IMR-90 (cell line): ENCODE results near the gene OR2G2. TPM values are rescaled to one million over a fixed set of nuclear protein-coding genes. Genes with fewer than 3 reads are reported as not detected.

Experiments
- ATAC-seq: fragments of 200-7000 bp; cut with Tn5 transposase; 2 replicates; pipeline ENCODE4 v1.9.1; 2020; ENCODE audit warnings: low read depth, mild to moderate bottlenecking, moderate library complexity
- BruUV-seq: library from RNA; stranded (reverse); fragments of 400-500 nt; replicated peaks from 2 replicates; lab custom pipeline; 2021; lab: Mats Ljungman, UMichigan
- CTCF ChIA-PET: fragments of 300-600 bp; formaldehyde crosslinking; extraction: SDS; loops from one replicate; lab custom pipeline; 2021; ENCODE audit warnings: antibody characterized with exemption; lab: Yijun Ruan, JAX
- POLR2A ChIA-PET: fragments of 300-600 bp; sonication (Branson Sonifier 250); formaldehyde crosslinking; loops from one replicate; lab custom pipeline; 2022; ENCODE audit warnings: antibody characterized with exemption; ENCODE audit not compliant: unreplicated experiment; lab: Charles Lee
- DNase-seq: peaks from one replicate; pipeline ENCODE4 v3.0.0; 2013
- H2AFZ ChIP-seq: replicated peaks from 2 replicates; pipeline ENCODE3; 2013; ENCODE audit warnings: low read length, mild to moderate bottlenecking; ENCODE audit not compliant: poor library complexity
- H2AK5ac ChIP-seq: 2 replicates; pipeline ENCODE4 v1.6.1; 2013; ENCODE audit warnings: low read depth, low read length, inconsistent platforms
- H2AK9ac ChIP-seq: replicated peaks from 2 replicates; pipeline ENCODE3; 2013; ENCODE audit warnings: mild to moderate bottlenecking, low read depth, low read length, moderate library complexity; ENCODE audit not compliant: poor library complexity
- H2BK120ac ChIP-seq: 2 replicates; pipeline ENCODE4 v1.6.1; 2013; ENCODE audit warnings: low read depth, low read length, inconsistent platforms
- H2BK15ac ChIP-seq: 3 replicates; pipeline ENCODE4 v1.6.1; 2013; ENCODE audit warnings: low read depth, low read length, inconsistent platforms
- H2BK20ac ChIP-seq: 2 replicates; pipeline ENCODE4 v1.6.1; 2013; ENCODE audit warnings: low read depth, mild to moderate bottlenecking, inconsistent platforms, low read length, moderate library complexity
- H2BK5ac ChIP-seq: 2 replicates; pipeline ENCODE4 v1.6.1; 2013; ENCODE audit warnings: mild to moderate bottlenecking, low read depth, low read length, inconsistent platforms; ENCODE audit not compliant: poor library complexity, severe bottlenecking
- H3K14ac ChIP-seq: replicated peaks from 2 replicates; pipeline ENCODE4 v1.6.1; 2013; ENCODE audit warnings: low read depth, low read length, inconsistent platforms
- H3K18ac ChIP-seq: 2 replicates; pipeline ENCODE4 v1.6.1; 2013; ENCODE audit warnings: low read depth, low read length, control low read depth
- H3K23ac ChIP-seq: 2 replicates; pipeline ENCODE4 v1.6.1; 2013; ENCODE audit warnings: low read depth, low read length, inconsistent platforms
- H3K27ac ChIP-seq: 2 replicates; pipeline ENCODE4 v1.5.1; 2013; ENCODE audit warnings: mild to moderate bottlenecking, control low read depth, low read length; ENCODE audit not compliant: insufficient read depth
- H3K27me3 ChIP-seq: 2 replicates; pipeline ENCODE4 v1.6.1; 2013; ENCODE audit warnings: low read length; ENCODE audit not compliant: control insufficient read depth, insufficient read depth
- H3K36me3 ChIP-seq: 2 replicates; pipeline ENCODE4 v1.6.1; 2013; ENCODE audit warnings: low read length, mixed read lengths; ENCODE audit not compliant: control insufficient read depth, insufficient read depth
- H3K4ac ChIP-seq: 2 replicates; pipeline ENCODE4 v1.6.1; 2013; ENCODE audit warnings: low read depth, low read length, inconsistent platforms
- H3K4me1 ChIP-seq: 2 replicates; pipeline ENCODE4 v1.6.1; 2013; ENCODE audit warnings: low read length, mixed read lengths; ENCODE audit not compliant: control insufficient read depth, insufficient read depth
- H3K4me2 ChIP-seq: 2 replicates; pipeline ENCODE4 v1.6.1; 2013; ENCODE audit warnings: low read depth, mild to moderate bottlenecking, control low read depth, low read length, moderate library complexity
- H3K4me3 ChIP-seq: 2 replicates; pipeline ENCODE4 v1.5.1; 2013; ENCODE audit warnings: low read depth, mild to moderate bottlenecking, control low read depth, low read length, moderate library complexity; ENCODE audit not compliant: insufficient read depth
- H3K56ac ChIP-seq: 2 replicates; pipeline ENCODE4 v1.6.1; 2013; ENCODE audit warnings: low read length, inconsistent platforms; ENCODE audit not compliant: insufficient read depth; ENCODE audit errors: extremely low read depth
- H3K79me1 ChIP-seq, 2 experiments: 2 replicates each; pipeline ENCODE4 v1.6.1; 2013; ENCODE audit warnings: low read length in 2 of 2, inconsistent platforms in 1 of 2, low read depth in 1 of 2
- H3K9ac ChIP-seq: 2 replicates; pipeline ENCODE4 v1.6.1; 2013; ENCODE audit warnings: low read depth, low read length, control low read depth
- H3K9me1 ChIP-seq: 2 replicates; pipeline ENCODE4 v1.6.1; 2013; ENCODE audit warnings: low read length, inconsistent platforms; ENCODE audit not compliant: insufficient read depth
- H3K9me3 ChIP-seq: 2 replicates; pipeline ENCODE4 v1.6.1; 2013; ENCODE audit warnings: low read length; ENCODE audit not compliant: control insufficient read depth, insufficient read depth
- H4K20me1 ChIP-seq: 2 replicates; pipeline ENCODE4 v1.6.1; 2013; ENCODE audit warnings: low read length, inconsistent platforms; ENCODE audit not compliant: insufficient read depth
- H4K5ac ChIP-seq: 2 replicates; pipeline ENCODE4 v1.6.1; 2013; ENCODE audit warnings: mild to moderate bottlenecking, low read depth, low read length, control low read depth
- H4K8ac ChIP-seq, 2 experiments: 2 replicates each; pipeline ENCODE4 v1.6.1; 2013; ENCODE audit warnings: low read depth in 2 of 2, low read length in 2 of 2, control low read depth in 1 of 2, inconsistent platforms in 1 of 2
- H4K91ac ChIP-seq: 2 replicates; pipeline ENCODE4 v1.6.1; 2013; ENCODE audit warnings: low read depth, low read length, inconsistent platforms; ENCODE audit not compliant: insufficient read depth
- USF2 ChIP-seq: fragments of 150-350 bp; IDR thresholded peaks from 2 replicates; pipeline ENCODE4 v1.6.1; 2017; ENCODE audit warnings: mild to moderate bottlenecking, antibody characterized with exemption, low read length, low read depth
- WGBS, 2 experiments: methylation state at CpG; one replicate each; pipeline versions ENCODE4 v1.1.5 to v1.1.7; 2013; ENCODE audit warnings: missing lambda C conversion rate in 2 of 2; ENCODE audit not compliant: insufficient read length in 1 of 2; ENCODE audit errors: extremely low coverage in 2 of 2; 5-methylcytosine and 5-hydroxymethylcytosine counted together
- dilution Hi-C: fragments of 300-500 bp; cut with HindIII; formaldehyde crosslinking; loops from one replicate; pipeline ENCODE4 v1.14.3; 2018; ENCODE audit warnings: low sequenced_read_pairs; ENCODE audit not compliant: unreplicated experiment
- in situ Hi-C: fragments of 300-500 bp; cut with MboI; formaldehyde crosslinking; loops from 3 replicates; pipeline ENCODE4 v1.14.3; 2019; ENCODE audit warnings: low sequenced_read_pairs, inconsistent platforms, mixed read lengths
- intact Hi-C: fragments of 100-400 bp; cut with micrococcal nuclease; formaldehyde crosslinking; loops from 2 replicates; pipeline ENCODE4 v1.10.0; 2022
- polyA plus RNA-seq, 3 experiments: library from polyadenylated mRNA; depleted of rRNA; stranded (reverse); fragments of >200 nt; gene quantifications; 2 replicates each; pipeline ENCODE4 v1.2.3, GENCODE V29; 2012; ENCODE audit warnings: low replicate concordance in 1 of 3
- total RNA-seq: library from RNA; depleted of rRNA; stranded (reverse); fragments of >200 nt; gene quantifications from 2 replicates; pipeline ENCODE4 v1.2.3, GENCODE V29; 2012

Gene OR2G2
- total and polyA plus RNA-seq, 2 of the 4 experiments (the other 2 are of a cell fraction) = not detected

GRCh38 chr1:247614625-247615024 is 26.5 kb downstream of the OR2G2 start:
- dilution Hi-C loops = no loop called here
- Histone ChIP-seq H3K4me1 (no peaks in the 10 kb centered on the region), H2BK120ac (no peak overlapping the region), H3K27me3 (no peaks in the 10 kb centered on the region), H2BK20ac (no peak overlapping the region), H4K8ac (no peak overlapping the region), H3K9me3 (peaks cover 13% of the 10 kb centered on the region), H2AK9ac (no peak overlapping the region), H3K56ac (no peak overlapping the region), H3K4me3 (no peak overlapping the region), H4K20me1 (no peaks in the 10 kb centered on the region), H4K91ac (no peak overlapping the region), H2AK5ac (no peak overlapping the region), H4K5ac (no peak overlapping the region), H3K4me2 (no peak overlapping the region), H3K79me1 (no peaks in the 10 kb centered on the region), H3K9ac (no peak overlapping the region), H3K27ac (no peak overlapping the region), H2AFZ (no peak overlapping the region), H3K18ac (no peak overlapping the region), H2BK5ac (no peak overlapping the region), H3K9me1 (no peaks in the 10 kb centered on the region), H3K14ac (no peak overlapping the region), H3K4ac (no peak overlapping the region), H2BK15ac (no peak overlapping the region), H3K36me3 (no peaks in the 10 kb centered on the region), H3K23ac (no peak overlapping the region)
- ChIA-PET POLR2A (no interaction called here), CTCF (no interaction called here)
- 62% methylated on average over 3 of the region's 5 CpGs; no CpG with 5 or more reads in 1 of the 2 experiments for WGBS, 2 experiments
- BruUV-seq = no TSS peak
- intact Hi-C loops = no loop called here
- ATAC-seq (no peak), DNase-seq (no peak)
- in situ Hi-C loops = no loop called here
- TF ChIP-seq USF2 = no peak
